Right lobe of liver (tissue), 6 donors: ENCODE measurements around the gene ANKS1B. TPM values are rescaled to one million over a fixed set of nuclear protein-coding genes. Genes with fewer than 3 reads are reported as not detected.
"Not testable (repeated sequence)": the region's sequence is repeated elsewhere in the genome, so short reads cannot be mapped to it uniquely, and the experiment has no call there.

ENCODE experiments used
- ATAC-seq, 4 donors: fragments of 200-7000 bp; cut with Tn5 transposase; one replicate each; pipeline ENCODE4 v1.9.1; 2020; ENCODE audit warnings: mild to moderate bottlenecking in 4 of 4, moderate library complexity in 4 of 4
- DNase-seq, 3 donors: peaks; one replicate each; pipeline ENCODE4 v3.0.0-alpha.2; 2020
- H3K27ac ChIP-seq, 3 donors: fragments of 200-600 bp; one replicate each; pipeline ENCODE4 v1.8.0; 2022
- H3K27me3 ChIP-seq, 2 donors: fragments of 200-600 bp; one replicate each; pipeline ENCODE4 v1.8.0; 2022
- H3K36me3 ChIP-seq, 4 donors: fragments of 200-600 bp; sonication (generic) in 1 of 4; one replicate each; pipeline versions ENCODE4 v1.5.1 to v1.8.0; 2017 to 2022; ENCODE audit warnings: control low read depth in 1 of 4
- H3K4me1 ChIP-seq, 4 donors: fragments of 200-600 bp; sonication (generic) in 1 of 4; one replicate each; pipeline versions ENCODE4 v1.5.1 to v1.8.0; 2017 to 2022; ENCODE audit warnings: control low read depth in 1 of 4
- H3K4me3 ChIP-seq, 3 donors: fragments of 200-600 bp; one replicate each; pipeline ENCODE4 v1.8.0; 2022
- H3K9me3 ChIP-seq, 4 donors: fragments of 200-600 bp; sonication (generic) in 1 of 4; one replicate each; pipeline versions ENCODE4 v1.5.1 to v1.8.0; 2017 to 2022; ENCODE audit warnings: control low read depth in 1 of 4
- POLR2A ChIP-seq: fragments of 450-650 bp; IDR thresholded peaks from one replicate; pipeline ENCODE4 v1.6.1; 2017; ENCODE audit warnings: antibody characterized with exemption, mild to moderate bottlenecking
- WGBS: methylation state at CpG from one replicate; pipeline ENCODE4 v1.1.6; 2018; ENCODE audit warnings: low coverage, low lambda C conversion rate; ENCODE audit not compliant: insufficient coverage; ENCODE audit errors: missing lambda C conversion rate; 5-methylcytosine and 5-hydroxymethylcytosine counted together
- intact Hi-C, 2 donors: fragments of 100-400 bp; cut with DNase I; formaldehyde crosslinking; loops; one replicate each; pipeline versions ENCODE4 v1.11.2 to v1.14.1; 2022
- total RNA-seq, 6 experiments: library from RNA; depleted of rRNA in 2 of 6; stranded (reverse); fragments of >200 nt in 2 of 6; fragmentation: NEBNext Ultra II Directional in 3 of 6; extraction: Animal tissue kit (Norgen Biotek cat#: 25700) in 3 of 6; gene quantifications; one replicate each; pipeline versions ENCODE4 v1.1.0 to v1.2.4, GENCODE V29; 2016 to 2023
- TF ChIP-seq, protein P1 (sequence below), 4 donors: fragments of 200-600 bp in 3 of 4; fragments of 450-650 bp in 1 of 4; IDR thresholded peaks; one replicate each; pipeline versions ENCODE4 v1.5.1 to v1.8.0; 2016 to 2022; ENCODE audit warnings: antibody characterized with exemption in 4 of 4, mild to moderate bottlenecking in 2 of 4
- donor health status: DM: no; HTN: yes; CAD: no.
- donor health status: DM: no; HTN: no; CAD: no.
- donor health status: DM: no; HTN: no; CAD: no.
- donor health status: DM: no; HTN: yes; CAD: no.
- donor health status: DM: no; HTN: yes; CAD: no.

The ANKS1B gene
- total RNA-seq, 6 experiments from 2014 or later: 0.17 to 1.9 (median 0.44) TPM; not detected in 1

DNA sequence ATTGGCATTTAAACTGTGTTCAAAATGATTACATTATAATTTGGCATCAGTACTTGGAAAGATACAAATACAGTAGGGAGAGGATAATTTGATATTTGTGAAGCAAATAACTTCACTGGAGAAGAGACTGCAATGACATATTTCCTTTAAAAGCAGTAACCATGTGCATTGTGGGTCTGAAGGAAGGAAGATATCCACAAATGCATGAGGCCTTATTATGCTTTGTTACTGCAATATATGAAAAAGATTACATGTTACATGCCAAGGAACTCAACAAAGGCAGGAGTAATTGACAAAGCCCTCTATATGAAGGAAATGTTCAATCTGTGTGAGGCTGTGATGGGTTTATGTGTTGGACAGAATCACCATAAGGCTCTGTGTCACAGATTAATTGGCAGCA, 948.2 kb downstream of the ANKS1B start:
- intact Hi-C loops: no loop called here
- H3K4me1 ChIP-seq: no peaks in the 10 kb centered on the region
- no peak for TF ChIP-seq POLR2A
- TF ChIP-seq, protein P1, sequence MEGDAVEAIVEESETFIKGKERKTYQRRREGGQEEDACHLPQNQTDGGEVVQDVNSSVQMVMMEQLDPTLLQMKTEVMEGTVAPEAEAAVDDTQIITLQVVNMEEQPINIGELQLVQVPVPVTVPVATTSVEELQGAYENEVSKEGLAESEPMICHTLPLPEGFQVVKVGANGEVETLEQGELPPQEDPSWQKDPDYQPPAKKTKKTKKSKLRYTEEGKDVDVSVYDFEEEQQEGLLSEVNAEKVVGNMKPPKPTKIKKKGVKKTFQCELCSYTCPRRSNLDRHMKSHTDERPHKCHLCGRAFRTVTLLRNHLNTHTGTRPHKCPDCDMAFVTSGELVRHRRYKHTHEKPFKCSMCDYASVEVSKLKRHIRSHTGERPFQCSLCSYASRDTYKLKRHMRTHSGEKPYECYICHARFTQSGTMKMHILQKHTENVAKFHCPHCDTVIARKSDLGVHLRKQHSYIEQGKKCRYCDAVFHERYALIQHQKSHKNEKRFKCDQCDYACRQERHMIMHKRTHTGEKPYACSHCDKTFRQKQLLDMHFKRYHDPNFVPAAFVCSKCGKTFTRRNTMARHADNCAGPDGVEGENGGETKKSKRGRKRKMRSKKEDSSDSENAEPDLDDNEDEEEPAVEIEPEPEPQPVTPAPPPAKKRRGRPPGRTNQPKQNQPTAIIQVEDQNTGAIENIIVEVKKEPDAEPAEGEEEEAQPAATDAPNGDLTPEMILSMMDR (IDR thresholded peaks at IDR 0.05): no peak
- ATAC-seq (no peak), DNase-seq (no peak)
- H3K9me3 ChIP-seq: no peaks in the 10 kb centered on the region
- no peak overlapping the region for H3K27ac ChIP-seq
- H3K36me3 ChIP-seq: no peaks in the 10 kb centered on the region
- no peak overlapping the region for H3K4me3 ChIP-seq
- no peaks in the 10 kb centered on the region for H3K27me3 ChIP-seq

DNA sequence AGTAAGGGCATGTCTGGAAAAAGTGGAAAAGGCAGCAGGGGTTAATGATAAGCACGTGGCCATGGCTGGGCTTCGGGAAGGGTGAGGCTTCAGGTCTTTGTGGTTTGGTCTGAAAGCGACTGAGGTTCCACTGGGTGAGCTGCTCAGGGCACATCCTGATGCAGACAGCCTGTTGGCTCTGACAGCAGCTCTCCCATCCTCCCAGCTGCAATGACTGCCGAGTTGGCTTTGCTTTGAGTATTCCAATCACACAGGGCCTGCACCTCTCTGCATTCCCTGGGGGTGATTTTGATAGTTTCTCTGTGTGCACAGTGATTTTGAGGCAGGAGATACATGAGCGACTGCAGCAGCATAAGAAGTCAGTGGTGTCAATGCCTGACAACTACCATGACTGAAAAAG, 948.9 kb downstream of the ANKS1B start:
- ATAC-seq (no peak), DNase-seq (no peak)
- no peak for TF ChIP-seq POLR2A
- TF ChIP-seq, protein P1 (IDR thresholded peaks at IDR 0.05): no peak
- Histone ChIP-seq H3K36me3 (no peaks in the 10 kb centered on the region), H3K4me3 (no peak overlapping the region), H3K27me3 (no peaks in the 10 kb centered on the region), H3K27ac (no peak overlapping the region), H3K4me1 (no peaks in the 10 kb centered on the region), H3K9me3 (no peaks in the 10 kb centered on the region)
- intact Hi-C loops: no loop called here
- whole genome bisulfite sequencing: 38% methylated on average over 5 of the region's 5 CpGs

DNA sequence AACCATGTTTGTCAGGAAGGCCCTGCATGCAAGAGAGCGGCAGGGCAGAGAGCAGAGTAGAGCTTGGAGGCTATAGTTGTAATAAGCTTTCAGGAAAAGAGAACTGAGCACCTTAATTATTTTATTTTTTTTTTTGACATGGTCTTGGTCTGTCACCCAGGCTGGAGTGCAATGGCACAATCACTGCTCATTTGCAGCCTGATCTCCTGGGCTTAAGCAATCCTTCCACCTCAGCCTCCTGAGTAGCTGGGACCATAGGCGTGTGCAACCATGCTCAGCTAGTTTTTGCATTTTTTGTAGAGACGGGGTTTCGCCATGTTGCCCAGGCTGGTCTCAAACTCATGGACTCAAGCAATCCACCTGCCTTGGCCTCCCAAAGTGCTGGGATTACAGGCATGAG, 950.5 kb downstream of the ANKS1B start:
- H3K36me3 ChIP-seq, H3K27me3 ChIP-seq, H3K4me1 ChIP-seq, H3K27ac ChIP-seq, ATAC-seq, DNase-seq, H3K4me3 ChIP-seq, H3K9me3 ChIP-seq, intact Hi-C loops: not testable (repeated sequence)
- 94% methylated on average over 3 of the region's 4 CpGs for WGBS

DNA sequence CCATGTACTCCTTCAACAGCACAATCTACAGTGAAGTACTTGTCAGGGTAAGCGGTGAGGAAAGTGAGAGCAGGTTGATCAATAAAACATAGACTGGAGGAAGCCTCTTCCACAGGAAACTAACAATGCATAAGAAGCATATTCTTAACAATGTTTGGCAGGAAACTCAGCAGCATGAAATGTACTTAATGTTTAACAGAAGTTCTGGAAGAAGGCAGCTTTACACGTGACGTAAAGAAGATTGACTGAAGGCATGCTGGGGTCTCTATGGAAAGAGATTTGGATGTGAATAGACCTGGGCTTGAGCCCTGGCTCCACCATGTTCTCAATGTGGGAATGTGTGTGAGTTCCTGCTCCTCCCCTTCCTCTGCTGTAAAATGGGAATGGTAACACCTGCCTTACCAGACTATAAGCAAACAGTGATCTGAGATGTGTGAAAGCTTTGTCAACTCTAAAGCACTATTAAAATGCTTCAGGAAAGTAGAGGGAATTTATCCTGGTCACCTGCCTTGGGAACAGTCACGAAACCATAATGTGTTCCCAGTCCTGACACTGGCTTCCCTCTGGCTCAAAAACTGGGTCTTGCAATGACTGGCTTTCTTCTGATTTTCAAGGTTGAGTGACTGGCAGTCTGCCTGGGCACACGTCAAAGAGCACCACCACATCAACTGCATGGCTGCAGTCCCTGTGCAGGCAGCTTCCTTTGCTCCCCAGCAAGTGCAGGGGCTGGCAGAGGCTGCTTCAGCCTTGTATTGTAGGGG, 955.0 kb downstream of the ANKS1B start:
- no peaks in the 10 kb centered on the region for H3K36me3 ChIP-seq
- whole genome bisulfite sequencing: 22% methylated on average over 5 of the region's 5 CpGs
- intact Hi-C loops: no loop called here
- ATAC-seq: no peak
- H3K4me3 ChIP-seq: no peak overlapping the region
- no peaks in the 10 kb centered on the region for H3K4me1 ChIP-seq
- TF ChIP-seq, protein P1 (IDR thresholded peaks at IDR 0.05): no peak
- TF ChIP-seq POLR2A: no peak
- H3K27me3 ChIP-seq: no peaks in the 10 kb centered on the region
- no peak overlapping the region for H3K27ac ChIP-seq
- no peaks in the 10 kb centered on the region for H3K9me3 ChIP-seq
- no peak for DNase-seq

DNA sequence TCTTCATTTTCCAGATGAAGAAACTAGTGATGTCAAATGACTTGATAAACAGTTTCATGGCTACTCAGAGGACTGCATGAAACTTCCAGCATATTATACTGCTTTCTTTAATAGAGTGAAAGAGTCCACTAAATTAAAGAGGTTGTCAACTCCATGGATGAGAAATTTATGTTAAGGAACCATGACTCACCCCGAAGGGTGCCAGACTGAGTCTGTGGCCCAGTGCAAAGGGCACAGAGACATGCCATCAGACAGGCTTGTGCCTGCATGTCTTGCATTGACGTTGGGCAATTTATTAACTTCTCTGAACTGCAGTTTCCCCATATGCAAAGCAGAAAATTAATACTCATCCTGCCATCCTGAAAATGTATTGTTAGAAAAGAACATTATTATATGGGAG, 957.3 kb downstream of the ANKS1B start:
- Histone ChIP-seq H3K4me1 (no peaks in the 10 kb centered on the region), H3K9me3 (no peaks in the 10 kb centered on the region), H3K27me3 (no peaks in the 10 kb centered on the region), H3K36me3 (no peaks in the 10 kb centered on the region), H3K27ac (no peak overlapping the region), H3K4me3 (no peak overlapping the region)
- WGBS: 31% methylated on average over 2 of the region's 2 CpGs
- TF ChIP-seq, protein P1 (IDR thresholded peaks at IDR 0.05): no peak
- no peak for TF ChIP-seq POLR2A
- no peak for ATAC-seq
- DNase-seq: no peak
- intact Hi-C loops: no loop called here
